ENCODE results near the gene TRIM31.
"Not testable (repeated sequence)": the region's sequence is repeated elsewhere in the genome, so short reads cannot be mapped to it uniquely, and the experiment has no call there.

DNA sequence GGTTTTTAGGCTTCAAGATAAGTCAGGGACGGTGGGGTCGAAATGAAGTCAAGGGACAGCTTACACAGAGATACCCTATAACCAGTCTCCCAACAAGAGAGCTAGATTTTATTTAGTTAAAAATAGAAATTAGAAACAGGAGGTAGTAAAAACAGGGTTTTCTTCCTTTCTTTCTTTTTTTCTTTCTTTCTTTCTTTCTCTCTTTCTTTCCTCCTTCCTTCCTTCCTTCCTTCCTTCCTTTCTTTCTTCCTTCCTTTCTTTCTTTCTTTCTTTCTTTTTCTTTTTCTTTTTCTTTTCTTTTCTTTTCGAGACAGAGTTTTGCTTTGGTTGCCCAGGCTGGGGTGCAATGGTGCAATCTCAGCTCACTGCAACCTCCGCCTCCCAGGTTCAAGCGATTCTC is 5.8 kb upstream of the TRIM31 start:
- TF ChIP-seq EZH2 (optimal IDR thresholded peaks at IDR 0.05; ENCODE audit: low read depth, low read length), result not testable (repeated sequence)
- TF ChIP-seq, protein P1, sequence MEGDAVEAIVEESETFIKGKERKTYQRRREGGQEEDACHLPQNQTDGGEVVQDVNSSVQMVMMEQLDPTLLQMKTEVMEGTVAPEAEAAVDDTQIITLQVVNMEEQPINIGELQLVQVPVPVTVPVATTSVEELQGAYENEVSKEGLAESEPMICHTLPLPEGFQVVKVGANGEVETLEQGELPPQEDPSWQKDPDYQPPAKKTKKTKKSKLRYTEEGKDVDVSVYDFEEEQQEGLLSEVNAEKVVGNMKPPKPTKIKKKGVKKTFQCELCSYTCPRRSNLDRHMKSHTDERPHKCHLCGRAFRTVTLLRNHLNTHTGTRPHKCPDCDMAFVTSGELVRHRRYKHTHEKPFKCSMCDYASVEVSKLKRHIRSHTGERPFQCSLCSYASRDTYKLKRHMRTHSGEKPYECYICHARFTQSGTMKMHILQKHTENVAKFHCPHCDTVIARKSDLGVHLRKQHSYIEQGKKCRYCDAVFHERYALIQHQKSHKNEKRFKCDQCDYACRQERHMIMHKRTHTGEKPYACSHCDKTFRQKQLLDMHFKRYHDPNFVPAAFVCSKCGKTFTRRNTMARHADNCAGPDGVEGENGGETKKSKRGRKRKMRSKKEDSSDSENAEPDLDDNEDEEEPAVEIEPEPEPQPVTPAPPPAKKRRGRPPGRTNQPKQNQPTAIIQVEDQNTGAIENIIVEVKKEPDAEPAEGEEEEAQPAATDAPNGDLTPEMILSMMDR (IDR thresholded peaks at IDR 0.05; ENCODE audit: low read length), result not testable (repeated sequence)
